C4-2B (cell line): Measurements from ENCODE around the gene IL4I1.

Experiments used
- CTCF ChIP-seq: fragments of 450-650 bp; conservative IDR thresholded peaks from 2 replicates; pipeline ENCODE4 v1.5.1; 2017; ENCODE audit warnings: mild to moderate bottlenecking
- ZFX ChIP-seq: fragments of 450-650 bp; IDR thresholded peaks from 2 replicates; pipeline ENCODE4 v1.6.1; 2017

- TF ChIP-seq CTCF: no peak
- TF ChIP-seq ZFX: no peak
Measured at GRCh38 chr19:49883094-49883493, 13.6 kb downstream of the IL4I1 start.
